Mesenchymal stem cell (in vitro differentiated cells and primary cell): ENCODE measurements around the gene JAKMIP2.

Experiments
- DNase-seq: peaks from one replicate; pipeline ENCODE4 v3.0.0-alpha.2; 2013
- H2AFZ ChIP-seq: one replicate; pipeline ENCODE4 v1.6.1; 2013; ENCODE audit warnings: low read depth, mild to moderate bottlenecking, control low read depth, inconsistent platforms, low read length, moderate library complexity
- H2AK5ac ChIP-seq: 2 replicates; pipeline ENCODE4 v1.6.1; 2013; ENCODE audit warnings: low read length, moderate library complexity, mild to moderate bottlenecking, inconsistent platforms; ENCODE audit not compliant: severe bottlenecking
- H2BK120ac ChIP-seq: one replicate; pipeline ENCODE4 v1.6.1; 2013; ENCODE audit warnings: low read depth, mild to moderate bottlenecking, inconsistent platforms, low read length, moderate library complexity
- H2BK12ac ChIP-seq, 2 experiments: one replicate each; pipeline ENCODE4 v1.6.1; 2013; ENCODE audit warnings: inconsistent platforms in 2 of 2, low read length in 2 of 2, mild to moderate bottlenecking in 2 of 2, moderate library complexity in 2 of 2, control low read depth in 1 of 2
- H2BK15ac ChIP-seq: one replicate; pipeline ENCODE4 v1.6.1; 2013; ENCODE audit warnings: mild to moderate bottlenecking, low read depth, inconsistent platforms; ENCODE audit not compliant: poor library complexity, severe bottlenecking
- H2BK5ac ChIP-seq: 2 replicates; pipeline ENCODE4 v1.6.1; 2013; ENCODE audit warnings: low read depth, mild to moderate bottlenecking, low read length, control low read depth, inconsistent platforms; ENCODE audit not compliant: poor library complexity, severe bottlenecking
- H3K14ac ChIP-seq, 2 experiments: one replicate each; pipeline ENCODE4 v1.6.1; 2013; ENCODE audit warnings: inconsistent platforms in 2 of 2, low read length in 2 of 2, control low read depth in 1 of 2, mild to moderate bottlenecking in 1 of 2, moderate library complexity in 1 of 2
- H3K18ac ChIP-seq, 2 experiments: one replicate each; pipeline ENCODE4 v1.6.1; 2013; ENCODE audit warnings: inconsistent platforms in 2 of 2, low read length in 2 of 2, control low read depth in 1 of 2, low read depth in 1 of 2, mild to moderate bottlenecking in 1 of 2
- H3K23ac ChIP-seq, 2 experiments: one replicate each; pipeline ENCODE4 v1.6.1; 2013; ENCODE audit warnings: inconsistent platforms in 2 of 2, low read length in 2 of 2, mild to moderate bottlenecking in 2 of 2, moderate library complexity in 2 of 2, control low read depth in 1 of 2
- H3K27ac ChIP-seq: 2 replicates; pipeline ENCODE4 v1.5.1; 2013; ENCODE audit warnings: mild to moderate bottlenecking, moderate library complexity, low read length, control low read depth, inconsistent platforms; ENCODE audit not compliant: poor library complexity, severe bottlenecking
- H3K27me3 ChIP-seq, 2 experiments: 2 replicates each; pipeline versions ENCODE4 v1.6.1 to v1.7.0; 2013; ENCODE audit warnings: low read length in 2 of 2, mild to moderate bottlenecking in 2 of 2, moderate library complexity in 2 of 2, control low read depth in 1 of 2, inconsistent platforms in 1 of 2; ENCODE audit not compliant: control insufficient read depth in 1 of 2, insufficient read depth in 1 of 2
- H3K36me3 ChIP-seq, 2 experiments: 2 replicates each; pipeline versions ENCODE4 v1.6.1 to v1.7.0; 2013; ENCODE audit warnings: low read length in 2 of 2, control low read depth in 1 of 2, inconsistent platforms in 1 of 2, low read depth in 1 of 2, mild to moderate bottlenecking in 1 of 2; ENCODE audit not compliant: insufficient read depth in 2 of 2, control insufficient read depth in 1 of 2
- H3K4ac ChIP-seq, 2 experiments: one replicate each; pipeline ENCODE4 v1.6.1; 2013; ENCODE audit warnings: inconsistent platforms in 2 of 2, low read length in 2 of 2, mild to moderate bottlenecking in 2 of 2, moderate library complexity in 2 of 2, control low read depth in 1 of 2, low read depth in 1 of 2
- H3K4me1 ChIP-seq: 2 replicates; pipeline ENCODE4 v1.6.1; 2013; ENCODE audit warnings: low read depth, low read length, control low read depth; ENCODE audit not compliant: control insufficient read depth, insufficient read depth
- H3K4me2 ChIP-seq: 2 replicates; pipeline ENCODE4 v1.6.1; 2013; ENCODE audit warnings: low read length, mild to moderate bottlenecking, inconsistent platforms; ENCODE audit not compliant: poor library complexity, severe bottlenecking
- H3K4me3 ChIP-seq, 2 experiments: 2 replicates each; pipeline versions ENCODE4 v1.5.1 to v1.7.0; 2013; ENCODE audit warnings: low read length in 2 of 2, mild to moderate bottlenecking in 2 of 2, control low read depth in 1 of 2, low read depth in 1 of 2; ENCODE audit not compliant: insufficient read depth in 1 of 2
- H3K79me1 ChIP-seq: replicated peaks from 2 replicates; pipeline ENCODE4 v1.6.1; 2013; ENCODE audit warnings: mild to moderate bottlenecking, control low read depth, low read length, inconsistent platforms; ENCODE audit not compliant: poor library complexity, severe bottlenecking
- H3K9ac ChIP-seq: 2 replicates; pipeline ENCODE4 v1.7.0; 2013; ENCODE audit warnings: mild to moderate bottlenecking, low read length, moderate library complexity
- H3K9me3 ChIP-seq: 2 replicates; pipeline ENCODE4 v1.7.0; 2013; ENCODE audit warnings: mild to moderate bottlenecking, low read length; ENCODE audit not compliant: control insufficient read depth
- H4K8ac ChIP-seq: one replicate; pipeline ENCODE4 v1.6.1; 2013; ENCODE audit warnings: inconsistent platforms, mild to moderate bottlenecking, low read length, moderate library complexity
- H4K91ac ChIP-seq: one replicate; pipeline ENCODE4 v1.6.1; 2013; ENCODE audit warnings: mild to moderate bottlenecking, low read length, inconsistent platforms
- WGBS: methylation state at CpG from one replicate; pipeline ENCODE4 v1.1.7; 2013; ENCODE audit warnings: mixed read lengths; 5-methylcytosine and 5-hydroxymethylcytosine counted together

JAKMIP2 gene

GRCh38 chr5:147712019-147712418, 70.5 kb downstream of the JAKMIP2 start:
- Histone ChIP-seq H2AK5ac (no peak overlapping the region), H3K14ac (no peak overlapping the region), H2AFZ (no peak overlapping the region), H3K4me1 (no peaks in the 10 kb centered on the region), H3K79me1 (no peaks in the 10 kb centered on the region), H3K4me3 (no peak overlapping the region), H4K91ac (no peak overlapping the region), H3K4ac (no peak overlapping the region), H3K23ac (no peak overlapping the region), H4K8ac (no peak overlapping the region), H3K9me3 (no peaks in the 10 kb centered on the region), H2BK120ac (no peak overlapping the region), H2BK5ac (no peak overlapping the region), H3K18ac (no peak overlapping the region), H3K27me3 (no peaks in the 10 kb centered on the region), H3K9ac (no peak overlapping the region), H3K4me2 (no peak overlapping the region), H3K27ac (no peak overlapping the region), H3K36me3 (no peaks in the 10 kb centered on the region), H2BK12ac (no peak overlapping the region), H2BK15ac (no peak overlapping the region)
- DNase-seq: no peak
- WGBS: 95% methylated on average over 2 of the region's 3 CpGs

- Histone ChIP-seq H4K8ac (no peak overlapping the region), H3K79me1 (no peaks in the 10 kb centered on the region), H2BK5ac (no peak overlapping the region), H3K9ac (no peak overlapping the region), H3K23ac (no peak overlapping the region), H3K9me3 (no peaks in the 10 kb centered on the region), H3K4me1 (no peaks in the 10 kb centered on the region), H3K4me2 (no peak overlapping the region), H2BK12ac (no peak overlapping the region), H3K27me3 (no peaks in the 10 kb centered on the region), H2BK120ac (no peak overlapping the region), H3K4ac (no peak overlapping the region), H2AK5ac (no peak overlapping the region), H2AFZ (no peak overlapping the region), H3K27ac (no peak overlapping the region), H2BK15ac (no peak overlapping the region), H4K91ac (no peak overlapping the region), H3K4me3 (no peak overlapping the region), H3K36me3 (no peaks in the 10 kb centered on the region), H3K18ac (no peak overlapping the region), H3K14ac (no peak overlapping the region)
- no CpG with 5 or more reads among the region's 1 CpG for WGBS
- DNase-seq: no peak
Observed at GRCh38 chr5:147711019-147711418, 71.5 kb downstream of the JAKMIP2 start.

GRCh38 chr5:147708708-147709107, 73.8 kb downstream of the JAKMIP2 start:
- Histone ChIP-seq H3K9me3 (no peaks in the 10 kb centered on the region), H3K18ac (no peak overlapping the region), H3K4me2 (no peak overlapping the region), H3K14ac (no peak overlapping the region), H3K4me1 (no peaks in the 10 kb centered on the region), H4K91ac (no peak overlapping the region), H4K8ac (no peak overlapping the region), H3K9ac (no peak overlapping the region), H3K36me3 (no peaks in the 10 kb centered on the region), H3K4ac (no peak overlapping the region), H2BK15ac (no peak overlapping the region), H3K27me3 (no peaks in the 10 kb centered on the region), H2BK12ac (no peak overlapping the region), H2BK120ac (no peak overlapping the region), H2AFZ (no peak overlapping the region), H3K27ac (no peak overlapping the region), H3K4me3 (no peak overlapping the region), H2AK5ac (no peak overlapping the region), H3K79me1 (no peaks in the 10 kb centered on the region), H2BK5ac (no peak overlapping the region), H3K23ac (no peak overlapping the region)
- 90% methylated on average over 1 of the region's 2 CpGs for WGBS
- DNase-seq: no peak

- Histone ChIP-seq H3K9ac (no peak overlapping the region), H3K27me3 (no peaks in the 10 kb centered on the region), H2AK5ac (no peak overlapping the region), H3K4me2 (no peak overlapping the region), H2BK120ac (no peak overlapping the region), H2BK12ac (no peak overlapping the region), H3K9me3 (no peaks in the 10 kb centered on the region), H3K79me1 (no peaks in the 10 kb centered on the region), H4K91ac (no peak overlapping the region), H3K18ac (no peak overlapping the region), H3K23ac (no peak overlapping the region), H3K4me1 (no peaks in the 10 kb centered on the region), H3K4me3 (no peak overlapping the region), H2BK15ac (no peak overlapping the region), H3K36me3 (no peaks in the 10 kb centered on the region), H4K8ac (no peak overlapping the region), H2AFZ (no peak overlapping the region), H3K27ac (no peak overlapping the region), H3K14ac (no peak overlapping the region), H2BK5ac (no peak overlapping the region), H3K4ac (no peak overlapping the region)
- no peak for DNase-seq
Observed at GRCh38 chr5:147704544-147704943, 78.0 kb downstream of the JAKMIP2 start.
